Measurements from ENCODE around the gene ADGRB3. TPM values are rescaled to one million over a fixed set of nuclear protein-coding genes. Genes with fewer than 3 reads are reported as not detected.
"Not testable (repeated sequence)": the region's sequence is repeated elsewhere in the genome, so short reads cannot be mapped to it uniquely, and the experiment has no call there.

Gene ADGRB3
- total RNA-seq, 1 donor from 2014 or later = 3.3 TPM

- no peak for DNase-seq
Measured at GRCh38 chr6:68650142-68650541, 15.1 kb downstream of the ADGRB3 start.

GRCh38 chr6:68651011-68651985 lies 16.2 kb downstream of the ADGRB3 start:
- DNase-seq = no peak

- DNase-seq = no peak
Measured at GRCh38 chr6:68652117-68652536, 17.0 kb downstream of the ADGRB3 start.

- no peak for DNase-seq
Measured at GRCh38 chr6:68653074-68653705, 18.1 kb downstream of the ADGRB3 start.

GRCh38 chr6:68653706-68654089 lies 18.6 kb downstream of the ADGRB3 start:
- DNase-seq = no peak

- DNase-seq = no peak
Measured at GRCh38 chr6:68654134-68654533, 19.1 kb downstream of the ADGRB3 start.

- no peak for DNase-seq
Measured at GRCh38 chr6:68655028-68655427, 19.9 kb downstream of the ADGRB3 start.

GRCh38 chr6:68657374-68658139 lies 22.5 kb downstream of the ADGRB3 start:
- no peak for DNase-seq

GRCh38 chr6:68658338-68658737 lies 23.3 kb downstream of the ADGRB3 start:
- no peak for DNase-seq

- no peak for DNase-seq
Measured at GRCh38 chr6:68673255-68673654, 38.2 kb downstream of the ADGRB3 start.

GRCh38 chr6:68675548-68675947 lies 40.5 kb downstream of the ADGRB3 start:
- no peak for DNase-seq

- not testable (repeated sequence) for DNase-seq
Measured at GRCh38 chr6:68676094-68676493, 41.0 kb downstream of the ADGRB3 start.

- DNase-seq = peak; percentile 37
Measured at GRCh38 chr6:68677058-68677457, 42.0 kb downstream of the ADGRB3 start.

GRCh38 chr6:68679399-68679798 lies 44.3 kb downstream of the ADGRB3 start:
- no peak for DNase-seq

GRCh38 chr6:68680264-68680663 lies 45.2 kb downstream of the ADGRB3 start:
- DNase-seq = no peak

- DNase-seq = no peak
Measured at GRCh38 chr6:68689910-68690309, 54.8 kb downstream of the ADGRB3 start.

GRCh38 chr6:68691120-68691519 lies 56.0 kb downstream of the ADGRB3 start:
- no peak for DNase-seq

- DNase-seq = no peak
Measured at GRCh38 chr6:68693271-68693670, 58.2 kb downstream of the ADGRB3 start.

GRCh38 chr6:68695403-68695802 lies 60.3 kb downstream of the ADGRB3 start:
- DNase-seq = no peak

- DNase-seq = no peak
Measured at GRCh38 chr6:68695838-68696237, 60.8 kb downstream of the ADGRB3 start.

GRCh38 chr6:68697394-68697793 lies 62.3 kb downstream of the ADGRB3 start:
- no peak for DNase-seq

GRCh38 chr6:68701159-68701558 lies 66.1 kb downstream of the ADGRB3 start:
- DNase-seq = no peak

- no peak for DNase-seq
Measured at GRCh38 chr6:68704485-68704884, 69.4 kb downstream of the ADGRB3 start.

Data from skin of body (tissue), 2 donors.